Measurements from ENCODE around the gene SAYSD1. TPM values are rescaled to one million over a fixed set of nuclear protein-coding genes. Genes with fewer than 3 reads are reported as not detected.

The SAYSD1 gene
- total and polyA plus RNA-seq, 2 of the 8 experiments (the other 6 are each of a cell fraction or from before 2014, with no cell fraction given): 6.7 to 7.9 TPM

DNA sequence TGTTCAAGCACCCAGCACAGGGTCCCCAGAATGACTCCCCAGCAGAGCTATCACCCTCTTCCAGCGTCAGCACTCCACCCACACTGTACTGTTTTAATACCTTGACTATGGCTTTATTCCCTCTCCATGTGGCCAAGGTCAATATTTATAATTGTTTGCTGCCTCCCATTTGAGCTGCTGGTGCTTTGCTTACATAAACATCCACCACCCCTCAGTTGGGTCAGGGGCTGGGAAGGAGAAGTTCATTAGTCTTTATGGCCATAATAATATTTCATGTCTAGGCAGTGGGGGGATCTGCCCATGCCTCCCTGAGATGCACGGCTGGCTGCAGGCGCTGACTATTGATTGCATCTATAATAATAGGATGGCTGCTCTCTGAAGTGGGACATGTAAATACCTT, 41.8 kb upstream of the SAYSD1 start (continued):
- TF ChIP-seq, protein P1, sequence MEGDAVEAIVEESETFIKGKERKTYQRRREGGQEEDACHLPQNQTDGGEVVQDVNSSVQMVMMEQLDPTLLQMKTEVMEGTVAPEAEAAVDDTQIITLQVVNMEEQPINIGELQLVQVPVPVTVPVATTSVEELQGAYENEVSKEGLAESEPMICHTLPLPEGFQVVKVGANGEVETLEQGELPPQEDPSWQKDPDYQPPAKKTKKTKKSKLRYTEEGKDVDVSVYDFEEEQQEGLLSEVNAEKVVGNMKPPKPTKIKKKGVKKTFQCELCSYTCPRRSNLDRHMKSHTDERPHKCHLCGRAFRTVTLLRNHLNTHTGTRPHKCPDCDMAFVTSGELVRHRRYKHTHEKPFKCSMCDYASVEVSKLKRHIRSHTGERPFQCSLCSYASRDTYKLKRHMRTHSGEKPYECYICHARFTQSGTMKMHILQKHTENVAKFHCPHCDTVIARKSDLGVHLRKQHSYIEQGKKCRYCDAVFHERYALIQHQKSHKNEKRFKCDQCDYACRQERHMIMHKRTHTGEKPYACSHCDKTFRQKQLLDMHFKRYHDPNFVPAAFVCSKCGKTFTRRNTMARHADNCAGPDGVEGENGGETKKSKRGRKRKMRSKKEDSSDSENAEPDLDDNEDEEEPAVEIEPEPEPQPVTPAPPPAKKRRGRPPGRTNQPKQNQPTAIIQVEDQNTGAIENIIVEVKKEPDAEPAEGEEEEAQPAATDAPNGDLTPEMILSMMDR (IDR thresholded peaks at IDR 0.05; ENCODE audit: control extremely low read depth in 1 of 3, insufficient read depth in 1 of 3, low read depth in 1 of 3, low read length in 3 of 3): no peak
- TF ChIP-seq BRCA1 (IDR thresholded peaks at IDR 0.05; ENCODE audit: low read depth, low read length): no peak
- no peak for TF ChIP-seq CTBP2 (IDR thresholded peaks at IDR 0.05; ENCODE audit: borderline replicate concordance, insufficient read depth, insufficient read length, low read length)
- no peak for TF ChIP-seq POLR2A (IDR thresholded peaks at IDR 0.05; ENCODE audit: control extremely low read depth in 1 of 2, low read depth in 2 of 2, low read length in 2 of 2)
- TF ChIP-seq EZH2 (IDR thresholded peaks at IDR 0.05; ENCODE audit: low read depth, low read length, severe bottlenecking): no peak
- TF ChIP-seq TCF12 (IDR thresholded peaks at IDR 0.05; ENCODE audit: low read depth, low read length): no peak
- TF ChIP-seq ZNF274 (IDR thresholded peaks at IDR 0.05; ENCODE audit: borderline replicate concordance, extremely low read depth, low read length): no peak
- no peak for TF ChIP-seq POU5F1 (IDR thresholded peaks at IDR 0.05; ENCODE audit: low read depth, low read length)

Measured in H1 (cell line).